Prostate gland (tissue), 2 donors: ENCODE data around the gene CEP104.

Experiments used
- CTCF ChIP-seq, 4 experiments: fragments of 200-600 bp in 2 of 4; fragments of 450-650 bp in 2 of 4; sonication (generic) in 2 of 4; IDR thresholded peaks; 1 replicate in 3 of 4; 2 replicates in 1 of 4; pipeline ENCODE4 v1.5.1; 2016 to 2019; ENCODE audit warnings: antibody characterized with exemption in 4 of 4, mild to moderate bottlenecking in 2 of 4, moderate library complexity in 2 of 4
- POLR2A ChIP-seq: fragments of 450-650 bp; IDR thresholded peaks from one replicate; pipeline ENCODE4 v1.6.1; 2016; ENCODE audit warnings: antibody characterized with exemption, mild to moderate bottlenecking

- TF ChIP-seq CTCF (IDR thresholded peaks at IDR 0.05) (no peak), POLR2A (no peak)
Measured at GRCh38 chr1:3809680-3810079, 47.3 kb downstream of the CEP104 start.
